B cell (primary cell): ENCODE results near the gene SLC27A1.

ENCODE experiments used
- CTCF ChIP-seq: fragments of 200-600 bp; IDR thresholded peaks from one replicate; pipeline ENCODE4 v1.8.0; 2022; ENCODE audit warnings: antibody characterized with exemption, mild to moderate bottlenecking
- EZH2 ChIP-seq: IDR thresholded peaks from 2 replicates; pipeline ENCODE4 v1.6.1; 2012; ENCODE audit warnings: borderline replicate concordance, low read depth, mild to moderate bottlenecking, moderate library complexity, low read length; ENCODE audit not compliant: insufficient read depth, poor library complexity, severe bottlenecking

GRCh38 chr19:17534767-17535166, 64.4 kb downstream of the SLC27A1 start:
- TF ChIP-seq CTCF = no peak
- no peak for TF ChIP-seq EZH2
